Keratinocyte (primary cell): ENCODE measurements around the gene SMYD4. TPM values are rescaled to one million over a fixed set of nuclear protein-coding genes. Genes with fewer than 3 reads are reported as not detected.
"Not testable (repeated sequence)": the region's sequence is repeated elsewhere in the genome, so short reads cannot be mapped to it uniquely, and the experiment has no call there.

Experiments
- DNase-seq: peaks from one replicate; pipeline ENCODE4 v3.0.0-alpha.2; 2011; ENCODE audit warnings: low read depth, missing footprints, low spot score
- FAIRE-seq: peaks from 2 replicates; lab custom pipeline; 2011; peaks lifted over from hg19 to GRCh38; lab: Jason Lieb, UNC
- H2AFZ ChIP-seq: 2 replicates; pipeline ENCODE4 v1.6.0; 2012; ENCODE audit warnings: low read length, control low read depth, inconsistent platforms; ENCODE audit not compliant: control insufficient read depth
- H3K27ac ChIP-seq: 2 replicates; pipeline ENCODE4 v1.5.1; 2011; ENCODE audit warnings: low read length; ENCODE audit not compliant: control insufficient read depth, insufficient read depth
- H3K27me3 ChIP-seq: 3 replicates; pipeline ENCODE4 v1.6.0; 2011; ENCODE audit warnings: low read length; ENCODE audit not compliant: control insufficient read depth, insufficient read depth; ENCODE audit errors: extremely low read depth
- H3K36me3 ChIP-seq, 2 experiments: 2 replicates in 1 of 2; 3 replicates in 1 of 2; pipeline ENCODE4 v1.5.1; 2011; ENCODE audit warnings: low read length in 2 of 2, mild to moderate bottlenecking in 1 of 2; ENCODE audit not compliant: control insufficient read depth in 2 of 2, insufficient read depth in 2 of 2; ENCODE audit errors: extremely low read depth in 1 of 2
- H3K4me1 ChIP-seq: 3 replicates; pipeline ENCODE4 v1.5.1; 2011; ENCODE audit warnings: low read length; ENCODE audit not compliant: control insufficient read depth, insufficient read depth; ENCODE audit errors: extremely low read depth
- H3K4me2 ChIP-seq: 3 replicates; pipeline ENCODE4 v1.6.0; 2011; ENCODE audit warnings: low read depth, low read length; ENCODE audit not compliant: control insufficient read depth, insufficient read depth; ENCODE audit errors: extremely low read depth
- H3K4me3 ChIP-seq, 3 experiments: fragments of 200-600 bp in 1 of 3; sonication (generic) in 1 of 3; 2 replicates in 2 of 3; 3 replicates in 1 of 3; pipeline ENCODE4 v1.5.1; 2011 to 2016; ENCODE audit warnings: low read length in 3 of 3, mild to moderate bottlenecking in 3 of 3, control low read depth in 2 of 3, inconsistent platforms in 1 of 3, low read depth in 1 of 3, mixed read lengths in 1 of 3, mixed run types in 1 of 3, moderate library complexity in 1 of 3; ENCODE audit not compliant: control insufficient read depth in 2 of 3, insufficient read depth in 2 of 3; ENCODE audit errors: extremely low read depth in 1 of 3
- H3K79me2 ChIP-seq: 2 replicates; pipeline ENCODE4 v1.6.0; 2012; ENCODE audit warnings: low read length; ENCODE audit not compliant: control insufficient read depth, insufficient read depth
- H3K9ac ChIP-seq: 3 replicates; pipeline ENCODE4 v1.6.0; 2011; ENCODE audit warnings: low read length; ENCODE audit not compliant: control insufficient read depth, insufficient read depth; ENCODE audit errors: extremely low read depth
- H3K9me1 ChIP-seq: 3 replicates; pipeline ENCODE4 v1.6.0; 2011; ENCODE audit warnings: low read length; ENCODE audit not compliant: control insufficient read depth, insufficient read depth; ENCODE audit errors: extremely low read depth
- H3K9me3 ChIP-seq: 2 replicates; pipeline ENCODE4 v1.5.1; 2012; ENCODE audit warnings: low read depth, low read length; ENCODE audit not compliant: control insufficient read depth
- H4K20me1 ChIP-seq: 3 replicates; pipeline ENCODE4 v1.6.0; 2011; ENCODE audit warnings: low read length; ENCODE audit not compliant: control insufficient read depth, insufficient read depth; ENCODE audit errors: extremely low read depth
- CTCF ChIP-seq, 3 experiments: IDR thresholded peaks in 1 of 3; conservative IDR thresholded peaks in 1 of 3; optimal IDR thresholded peaks in 1 of 3; 2 replicates in 2 of 3; 3 replicates in 1 of 3; pipeline versions ENCODE3 to v1.5.1; 2011; ENCODE audit warnings: low read length in 3 of 3, mild to moderate bottlenecking in 3 of 3, moderate library complexity in 2 of 3, control low read depth in 1 of 3, inconsistent platforms in 1 of 3; ENCODE audit not compliant: insufficient read depth in 2 of 3; ENCODE audit errors: extremely low read depth in 1 of 3
- EZH2 ChIP-seq: IDR thresholded peaks from one replicate; pipeline ENCODE4 v1.6.1; 2012; ENCODE audit warnings: inconsistent platforms, mild to moderate bottlenecking, low read length, moderate library complexity
- dilution Hi-C: fragments of 300-500 bp; cut with MboI; formaldehyde crosslinking; loops from one replicate; pipeline ENCODE4 v1.7.0; 2020; ENCODE audit warnings: low sequenced_read_pairs; ENCODE audit not compliant: extremely low pct_ligation_motif_present
- polyA plus RNA-seq, 5 experiments: library from polyadenylated mRNA; depleted of rRNA in 3 of 5; stranded (reverse) in 3 of 5; stranded (forward) in 1 of 5; unstranded in 1 of 5; fragments of >200 nt; gene quantifications; 1 replicate in 1 of 5; 2 replicates in 3 of 5; 3 replicates in 1 of 5; pipeline versions ENCODE4 v1.2.1 to v1.2.3, GENCODE V29; 2011 to 2012; ENCODE audit warnings: missing spikeins in 2 of 5, low read depth in 1 of 5, low replicate concordance in 1 of 5

The SMYD4 gene
- polyA plus RNA-seq, 1 donor (not counting 4 experiments of a cell fraction or from before 2014, with no cell fraction given): 6.3 TPM

- Histone ChIP-seq H3K9me3 (no peaks in the 10 kb centered on the region), H4K20me1 (no peaks in the 10 kb centered on the region), H3K9ac (no peak overlapping the region), H3K4me1 (no peaks in the 10 kb centered on the region), H3K79me2 (peaks cover 2% of the 10 kb centered on the region), H3K27me3 (no peaks in the 10 kb centered on the region), H3K27ac (no peak overlapping the region), H2AFZ (no peak overlapping the region), H3K4me3 (no peak overlapping the region), H3K36me3 (peaks cover 4 to 7% of the 10 kb centered on the region in 2 experiments), H3K4me2 (no peak overlapping the region), H3K9me1 (no peaks in the 10 kb centered on the region)
- FAIRE-seq (no peak), DNase-seq (no peak)
- dilution Hi-C loops: no loop called here
- no peak for TF ChIP-seq EZH2
- no peak for TF ChIP-seq CTCF (optimal IDR thresholded peaks at IDR 0.05 in 1 of 3, IDR thresholded peaks at IDR 0.05 in 1 of 3, conservative IDR thresholded peaks at IDR 0.05 in 1 of 3; ENCODE audit: extremely low read depth in 1 of 3, insufficient read depth in 2 of 3, low read length in 3 of 3)
Measured at GRCh38 chr17:1813088-1813487, 16.6 kb downstream of the SMYD4 start.

GRCh38 chr17:1810450-1811103 is 19.1 kb downstream of the SMYD4 start:
- Histone ChIP-seq H3K36me3 (peaks cover 4 to 7% of the 10 kb centered on the region in 2 experiments), H4K20me1 (no peaks in the 10 kb centered on the region), H3K4me2 (no peak overlapping the region), H3K27ac (no peak overlapping the region), H3K27me3 (no peaks in the 10 kb centered on the region), H2AFZ (no peak overlapping the region), H3K9me3 (no peaks in the 10 kb centered on the region), H3K9me1 (no peaks in the 10 kb centered on the region), H3K9ac (no peak overlapping the region), H3K4me1 (no peaks in the 10 kb centered on the region), H3K4me3 (no peak overlapping the region), H3K79me2 (peaks cover 2% of the 10 kb centered on the region)
- DNase-seq: no peak
- TF ChIP-seq CTCF (optimal IDR thresholded peaks at IDR 0.05 in 1 of 3, IDR thresholded peaks at IDR 0.05 in 1 of 3, conservative IDR thresholded peaks at IDR 0.05 in 1 of 3; ENCODE audit: extremely low read depth in 1 of 3, insufficient read depth in 2 of 3, low read length in 3 of 3) (no peak), EZH2 (no peak)
- dilution Hi-C loops: no loop called here
- no peak for FAIRE-seq

- H3K9me1 ChIP-seq, H3K36me3 ChIP-seq, H3K27me3 ChIP-seq, H3K9ac ChIP-seq, H3K4me3 ChIP-seq, dilution Hi-C loops, H4K20me1 ChIP-seq, H3K4me1 ChIP-seq, DNase-seq, H3K9me3 ChIP-seq, H3K4me2 ChIP-seq, FAIRE-seq, H2AFZ ChIP-seq, H3K27ac ChIP-seq, H3K79me2 ChIP-seq: not testable (repeated sequence)
Measured at GRCh38 chr17:1809815-1810214, 19.9 kb downstream of the SMYD4 start.
